ENCODE measurements around the gene VWC2. TPM values are rescaled to one million over a fixed set of nuclear protein-coding genes. Genes with fewer than 3 reads are reported as not detected.

VWC2 gene
- total and polyA plus RNA-seq, 2 of the 8 experiments (the other 6 are each of a cell fraction or from before 2014, with no cell fraction given), result 0.24 to 0.30 TPM

GRCh38 chr7:49839863-49840645, 66.6 kb downstream of the VWC2 start:
- 90% methylated on average over 13 of the region's 13 CpGs; no CpG with 5 or more reads in 1 of the 2 experiments for WGBS, 2 experiments (ENCODE audit: extremely low coverage in 1 of 2, insufficient coverage in 1 of 2, insufficient read length in 1 of 2, insufficient replicate concordance in 2 of 2, low coverage in 1 of 2, low lambda C conversion rate in 2 of 2, missing lambda C conversion rate in 1 of 2)
- no peaks in the 10 kb centered on the region for H3K4me1 ChIP-seq (replicated peaks in 1 of 4; ENCODE audit: control insufficient read depth in 3 of 4, insufficient read depth in 4 of 4, low read length in 3 of 4)
- H3K36me3 ChIP-seq (ENCODE audit: control insufficient read depth in 2 of 4, insufficient read depth in 4 of 4, low read length in 3 of 4), result no peaks in the 10 kb centered on the region
- no peak overlapping the region for H2BK15ac ChIP-seq (ENCODE audit: low read length)
- no peak overlapping the region for H3K18ac ChIP-seq (ENCODE audit: extremely low read depth, low read length)
- H3K4me3 ChIP-seq (ENCODE audit: extremely low read depth in 1 of 4, insufficient read depth in 2 of 4, low read depth in 3 of 4, low read length in 4 of 4), result no peak overlapping the region
- H3K4ac ChIP-seq (replicated peaks; ENCODE audit: insufficient read length, low read depth, low read length), result no peak overlapping the region
- FAIRE-seq, result no peak
- H3K4me2 ChIP-seq (ENCODE audit: insufficient read depth in 1 of 2, low read depth in 2 of 2, low read length in 2 of 2), result no peak overlapping the region
- H3K79me2 ChIP-seq (ENCODE audit: control insufficient read depth in 1 of 2, insufficient read depth in 2 of 2, low read length in 2 of 2), result no peaks in the 10 kb centered on the region
- no peak for DNase-seq (ENCODE audit: low read depth in 1 of 2, low spot score in 2 of 2)
- H4K91ac ChIP-seq (replicated peaks; ENCODE audit: insufficient read length, low read length), result no peak overlapping the region
- no peak overlapping the region for H4K8ac ChIP-seq (ENCODE audit: extremely low read depth, insufficient read depth, low read length)
- CTCF ChIA-PET (ENCODE audit: partially characterized antibody), result interaction anchor here (1.4 to 2.1 kb wide), 3 partner anchors 8 to 15 kb away, joined by 3 to 8 read pairs (median 4); no protein-coding TSS in a partner anchor
- H4K20me1 ChIP-seq (replicated peaks in 1 of 2; ENCODE audit: control insufficient read depth in 1 of 2, insufficient read depth in 2 of 2, low read length in 2 of 2), result no peaks in the 10 kb centered on the region
- H4K5ac ChIP-seq (ENCODE audit: insufficient read length, low read depth, low read length), result no peak overlapping the region
- H2AFZ ChIP-seq (ENCODE audit: low read length), result no peak overlapping the region
- H3K23ac ChIP-seq (ENCODE audit: insufficient read length), result no peak overlapping the region
- no peaks in the 10 kb centered on the region for H3K79me1 ChIP-seq (ENCODE audit: low read depth, low read length)
- H2BK5ac ChIP-seq (ENCODE audit: low read depth, low read length), result no peak overlapping the region
- POLR2A ChIA-PET (ENCODE audit: partially characterized antibody), result no interaction called here
- H2AK5ac ChIP-seq (ENCODE audit: low read depth, low read length), result no peak overlapping the region
- no peak overlapping the region for H3K9ac ChIP-seq (replicated peaks in 1 of 4; ENCODE audit: extremely low read depth in 1 of 4, low read depth in 3 of 4, low read length in 3 of 4)
- no peak overlapping the region for H3K27ac ChIP-seq (ENCODE audit: low read depth, low read length)
- H3K23me2 ChIP-seq (ENCODE audit: low read depth, low read length), result no peaks in the 10 kb centered on the region
- H3K9me3 ChIP-seq (ENCODE audit: insufficient read depth in 2 of 2, low read depth in 1 of 2, low read length in 1 of 2), result no peaks in the 10 kb centered on the region
- H3K27me3 ChIP-seq (replicated peaks in 1 of 4; ENCODE audit: control insufficient read depth in 3 of 4, extremely low read depth in 1 of 4, insufficient read depth in 3 of 4, low read length in 3 of 4), result no peaks in the 10 kb centered on the region; a peak in 1 of 7 replicates
- no peak overlapping the region for H3K56ac ChIP-seq (replicated peaks; ENCODE audit: insufficient read length, low read depth, low read length)
- H2BK12ac ChIP-seq (ENCODE audit: low read depth, low read length), result no peak overlapping the region
- no peak overlapping the region for H2BK120ac ChIP-seq (replicated peaks; ENCODE audit: low read depth, low read length)
- no peak overlapping the region for H3K14ac ChIP-seq (ENCODE audit: insufficient read length)
- H2BK20ac ChIP-seq (ENCODE audit: low read length), result no peak overlapping the region
- TF ChIP-seq ZNF274 (IDR thresholded peaks at IDR 0.05; ENCODE audit: borderline replicate concordance, extremely low read depth, low read length) (no peak), E2F6 (IDR thresholded peaks at IDR 0.05) (no peak), SUZ12 (IDR thresholded peaks at IDR 0.05; ENCODE audit: low read length) (no peak), ATF3 (IDR thresholded peaks at IDR 0.05; ENCODE audit: insufficient read depth, low read depth, low read length) (no peak), BRCA1 (IDR thresholded peaks at IDR 0.05; ENCODE audit: low read depth, low read length) (no peak), BCL11A (IDR thresholded peaks at IDR 0.05; ENCODE audit: low read depth in 2 of 2, low read length in 2 of 2) (no peak), CHD2 (IDR thresholded peaks at IDR 0.05; ENCODE audit: low read length) (no peak), EGR1 (IDR thresholded peaks at IDR 0.05; ENCODE audit: borderline replicate concordance, low read depth, low read length) (no peak), MAFK (IDR thresholded peaks at IDR 0.05; ENCODE audit: low read depth, low read length) (no peak), RFX5 (IDR thresholded peaks at IDR 0.05; ENCODE audit: borderline replicate concordance, low read depth, low read length) (no peak), HDAC2 (IDR thresholded peaks at IDR 0.05; ENCODE audit: borderline replicate concordance in 1 of 2, low read depth in 2 of 2, low read length in 2 of 2) (no peak), POU5F1 (IDR thresholded peaks at IDR 0.05; ENCODE audit: low read depth, low read length) (no peak)

Measured in H1 (cell line).